AG09319 (cell line): ENCODE measurements around the gene PHACTR3.
"Not testable (repeated sequence)": the region's sequence is repeated elsewhere in the genome, so short reads cannot be mapped to it uniquely, and the experiment has no call there.

ENCODE experiments used
- DNase-seq: peaks from one replicate; pipeline ENCODE4 v3.0.0-alpha.2; 2010; ENCODE audit warnings: low read depth; ENCODE audit errors: extremely low read depth
- TF ChIP-seq, protein P1 (sequence below): IDR thresholded peaks from 2 replicates; pipeline ENCODE4 v1.5.1; 2011; ENCODE audit warnings: low read depth, mild to moderate bottlenecking, inconsistent platforms, low read length, moderate library complexity

The PHACTR3 gene

GRCh38 chr20:59864726-59865125 is 260.4 kb downstream of the PHACTR3 start:
- TF ChIP-seq, protein P1, sequence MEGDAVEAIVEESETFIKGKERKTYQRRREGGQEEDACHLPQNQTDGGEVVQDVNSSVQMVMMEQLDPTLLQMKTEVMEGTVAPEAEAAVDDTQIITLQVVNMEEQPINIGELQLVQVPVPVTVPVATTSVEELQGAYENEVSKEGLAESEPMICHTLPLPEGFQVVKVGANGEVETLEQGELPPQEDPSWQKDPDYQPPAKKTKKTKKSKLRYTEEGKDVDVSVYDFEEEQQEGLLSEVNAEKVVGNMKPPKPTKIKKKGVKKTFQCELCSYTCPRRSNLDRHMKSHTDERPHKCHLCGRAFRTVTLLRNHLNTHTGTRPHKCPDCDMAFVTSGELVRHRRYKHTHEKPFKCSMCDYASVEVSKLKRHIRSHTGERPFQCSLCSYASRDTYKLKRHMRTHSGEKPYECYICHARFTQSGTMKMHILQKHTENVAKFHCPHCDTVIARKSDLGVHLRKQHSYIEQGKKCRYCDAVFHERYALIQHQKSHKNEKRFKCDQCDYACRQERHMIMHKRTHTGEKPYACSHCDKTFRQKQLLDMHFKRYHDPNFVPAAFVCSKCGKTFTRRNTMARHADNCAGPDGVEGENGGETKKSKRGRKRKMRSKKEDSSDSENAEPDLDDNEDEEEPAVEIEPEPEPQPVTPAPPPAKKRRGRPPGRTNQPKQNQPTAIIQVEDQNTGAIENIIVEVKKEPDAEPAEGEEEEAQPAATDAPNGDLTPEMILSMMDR: no peak
- DNase-seq: no peak

GRCh38 chr20:59866338-59866737 is 262.0 kb downstream of the PHACTR3 start:
- DNase-seq: no peak

DNA sequence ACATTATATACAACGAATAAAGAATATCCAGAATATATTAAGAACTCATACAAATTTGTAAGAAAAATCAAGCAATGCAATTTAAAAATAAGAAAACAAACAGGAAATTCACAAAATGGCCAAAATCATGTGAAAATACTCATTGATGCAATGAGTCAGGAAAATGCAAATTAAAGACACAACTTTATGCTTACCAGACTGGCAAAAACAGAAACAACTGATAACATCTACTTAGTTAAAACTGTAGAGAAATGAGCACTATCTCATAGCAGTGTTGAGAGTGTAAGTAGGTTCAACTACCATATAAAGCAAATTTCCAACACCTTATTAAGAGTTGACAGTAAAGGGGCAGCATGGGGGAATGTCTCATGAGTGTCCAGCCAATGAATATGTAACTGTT is 266.8 kb downstream of the PHACTR3 start:
- no peak for DNase-seq
- TF ChIP-seq, protein P1: no peak

More at GRCh38 chr20:59866338-59866737, 262.0 kb downstream of the PHACTR3 start:
- TF ChIP-seq, protein P1: no peak

DNA sequence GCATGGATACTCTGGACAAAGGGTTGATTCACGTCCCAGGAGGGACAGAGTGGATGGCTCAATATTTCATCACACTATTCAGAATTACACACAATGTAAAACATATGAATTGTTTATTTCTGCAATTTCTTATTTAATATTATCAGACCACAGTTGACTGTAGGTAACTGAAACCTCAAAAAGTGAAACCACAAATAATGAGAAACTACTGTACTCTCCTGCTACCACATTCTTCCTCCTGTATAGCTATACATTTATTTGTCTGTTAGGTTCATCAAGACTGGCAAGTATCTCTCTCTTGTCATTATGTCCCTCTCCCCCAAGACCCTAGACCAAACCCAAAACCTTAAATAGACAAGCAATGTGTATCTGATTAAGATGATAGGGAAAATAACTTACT is 269.1 kb downstream of the PHACTR3 start:
- TF ChIP-seq, protein P1: no peak
- no peak for DNase-seq

GRCh38 chr20:59880198-59880597 is 275.9 kb downstream of the PHACTR3 start:
- no peak for DNase-seq
- TF ChIP-seq, protein P1: no peak

DNA sequence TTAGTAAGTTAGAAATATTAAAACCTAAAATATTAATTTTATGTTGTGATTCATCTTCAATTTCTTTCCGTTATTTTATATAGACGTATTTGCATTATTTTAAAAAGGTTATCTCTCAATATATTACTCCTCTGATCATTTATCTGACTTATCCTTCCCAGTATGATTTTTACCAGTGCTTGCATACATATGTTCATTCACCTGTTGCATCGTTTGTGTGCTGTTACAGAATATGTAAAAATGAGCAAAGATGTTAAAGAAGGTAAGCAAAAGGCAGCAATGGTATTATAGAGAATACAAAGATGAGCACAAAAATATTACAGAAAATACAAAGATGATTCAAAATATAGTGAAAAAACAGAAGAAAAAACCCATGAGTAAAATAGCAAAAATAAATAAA is 280.2 kb downstream of the PHACTR3 start:
- TF ChIP-seq, protein P1: no peak
- DNase-seq: no peak

DNA sequence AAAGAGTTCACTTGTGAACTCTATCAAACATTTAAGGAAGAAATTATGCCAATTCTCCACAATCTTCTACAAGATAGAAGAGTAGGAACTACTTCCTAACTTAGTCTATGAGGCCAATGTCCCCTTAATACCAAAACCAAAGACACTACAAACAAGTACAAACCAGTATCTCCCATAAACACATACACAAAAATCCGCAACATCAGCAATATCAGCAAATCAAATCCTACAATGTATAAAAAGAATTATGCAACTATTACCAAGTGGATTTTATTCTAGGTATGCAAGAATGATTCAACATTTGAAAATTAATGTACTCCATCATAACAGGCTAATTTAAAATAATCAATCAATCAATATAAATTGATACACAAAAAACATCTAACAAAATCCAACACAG is 283.7 kb downstream of the PHACTR3 start:
- no peak for DNase-seq
- TF ChIP-seq, protein P1: no peak

GRCh38 chr20:59890035-59890434 is 285.7 kb downstream of the PHACTR3 start:
- DNase-seq: not testable (repeated sequence)
